ENCODE data around the gene CDH4.

DNA sequence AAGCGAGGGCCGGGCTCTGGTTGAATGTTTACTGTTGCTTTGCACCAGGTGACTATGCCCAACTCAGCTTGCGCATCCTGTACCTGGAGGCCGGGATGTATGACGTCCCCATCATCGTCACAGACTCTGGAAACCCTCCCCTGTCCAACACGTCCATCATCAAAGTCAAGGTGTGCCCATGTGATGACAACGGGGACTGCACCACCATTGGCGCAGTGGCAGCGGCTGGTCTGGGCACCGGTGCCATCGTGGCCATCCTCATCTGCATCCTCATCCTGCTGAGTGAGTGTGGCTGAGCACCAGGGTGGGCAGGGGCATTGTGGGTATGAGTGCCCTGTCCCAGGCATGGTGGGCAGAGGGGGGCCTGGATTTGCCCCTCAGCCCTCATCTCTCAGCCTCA is 677.5 kb downstream of the CDH4 start:
- TF ChIP-seq, protein P1, sequence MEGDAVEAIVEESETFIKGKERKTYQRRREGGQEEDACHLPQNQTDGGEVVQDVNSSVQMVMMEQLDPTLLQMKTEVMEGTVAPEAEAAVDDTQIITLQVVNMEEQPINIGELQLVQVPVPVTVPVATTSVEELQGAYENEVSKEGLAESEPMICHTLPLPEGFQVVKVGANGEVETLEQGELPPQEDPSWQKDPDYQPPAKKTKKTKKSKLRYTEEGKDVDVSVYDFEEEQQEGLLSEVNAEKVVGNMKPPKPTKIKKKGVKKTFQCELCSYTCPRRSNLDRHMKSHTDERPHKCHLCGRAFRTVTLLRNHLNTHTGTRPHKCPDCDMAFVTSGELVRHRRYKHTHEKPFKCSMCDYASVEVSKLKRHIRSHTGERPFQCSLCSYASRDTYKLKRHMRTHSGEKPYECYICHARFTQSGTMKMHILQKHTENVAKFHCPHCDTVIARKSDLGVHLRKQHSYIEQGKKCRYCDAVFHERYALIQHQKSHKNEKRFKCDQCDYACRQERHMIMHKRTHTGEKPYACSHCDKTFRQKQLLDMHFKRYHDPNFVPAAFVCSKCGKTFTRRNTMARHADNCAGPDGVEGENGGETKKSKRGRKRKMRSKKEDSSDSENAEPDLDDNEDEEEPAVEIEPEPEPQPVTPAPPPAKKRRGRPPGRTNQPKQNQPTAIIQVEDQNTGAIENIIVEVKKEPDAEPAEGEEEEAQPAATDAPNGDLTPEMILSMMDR (conservative IDR thresholded peaks at IDR 0.05), result no peak
- TF ChIP-seq ZFX (IDR thresholded peaks at IDR 0.05), result no peak

All from C4-2B (cell line).